HepG2 (cell line): ENCODE data around the gene BEST2. TPM values are rescaled to one million over a fixed set of nuclear protein-coding genes. Genes with fewer than 3 reads are reported as not detected.

Experiments used
- ARHGAP35 ChIP-seq: sonication (generic); formaldehyde crosslinking; IDR thresholded peaks from 2 replicates; pipeline ENCODE4 v1.9.0; 2022; ENCODE audit warnings: mild to moderate bottlenecking, inconsistent platforms, moderate library complexity, missing genetic modification reagents, borderline replicate concordance
- EEA1 ChIP-seq: sonication (generic); formaldehyde crosslinking; IDR thresholded peaks from 2 replicates; pipeline ENCODE4 v1.5.1; 2020; ENCODE audit warnings: mild to moderate bottlenecking, missing genetic modification reagents, borderline replicate concordance
- GZF1 ChIP-seq: sonication (generic); formaldehyde crosslinking; IDR thresholded peaks from 2 replicates; pipeline ENCODE4 v1.5.1; 2020; ENCODE audit warnings: mild to moderate bottlenecking, missing genetic modification reagents
- MIER3 ChIP-seq: IDR thresholded peaks from 2 replicates; pipeline ENCODE4 v1.6.1; 2016; ENCODE audit warnings: missing compliant biosample characterization, borderline replicate concordance
- NBN ChIP-seq: fragments of 450-650 bp; conservative IDR thresholded peaks from 2 replicates; pipeline ENCODE4 v1.6.1; 2017
- NFKB2 ChIP-seq: sonication (generic); formaldehyde crosslinking; IDR thresholded peaks from 2 replicates; pipeline ENCODE4 v1.4.0; 2020; ENCODE audit warnings: missing genetic modification reagents, borderline replicate concordance
- PHF21A ChIP-seq: sonication (generic); formaldehyde crosslinking; IDR thresholded peaks from 2 replicates; pipeline ENCODE4 v1.5.0; 2020; ENCODE audit warnings: mild to moderate bottlenecking, missing genetic modification reagents
- RBFOX2 ChIP-seq: fragments of 200-400 bp; formaldehyde crosslinking; IDR thresholded peaks from 2 replicates; pipeline ENCODE4 v1.6.1; 2017; ENCODE audit warnings: low read depth, mild to moderate bottlenecking, low read length
- SIN3A ChIP-seq: IDR thresholded peaks from 2 replicates; pipeline ENCODE4 v1.6.1; 2011; ENCODE audit warnings: low read depth, mild to moderate bottlenecking, control low read depth, low read length, borderline replicate concordance
- ZFP36L2 ChIP-seq: sonication (generic); formaldehyde crosslinking; IDR thresholded peaks from 2 replicates; pipeline ENCODE4 v1.4.0; 2020; ENCODE audit warnings: missing genetic modification reagents
- ZKSCAN5 ChIP-seq: sonication (generic); formaldehyde crosslinking; IDR thresholded peaks from 2 replicates; pipeline ENCODE4 v1.5.1; 2020; ENCODE audit warnings: mild to moderate bottlenecking, missing genetic modification reagents
- ZMYM3 ChIP-seq: sonication (generic); formaldehyde crosslinking; IDR thresholded peaks from 2 replicates; pipeline ENCODE4 v1.5.1; 2020; ENCODE audit warnings: mild to moderate bottlenecking, missing genetic modification reagents
- ZNF121 ChIP-seq: sonication (generic); formaldehyde crosslinking; IDR thresholded peaks from 2 replicates; pipeline ENCODE4 v1.5.0; 2020; ENCODE audit warnings: mild to moderate bottlenecking, missing genetic modification reagents
- ZNF44 ChIP-seq: sonication (generic); formaldehyde crosslinking; IDR thresholded peaks from 2 replicates; pipeline ENCODE4 v1.5.1; 2020; ENCODE audit warnings: mild to moderate bottlenecking, missing genetic modification reagents
- ZNF546 ChIP-seq: sonication (generic); formaldehyde crosslinking; conservative IDR thresholded peaks from 2 replicates; pipeline ENCODE4 v1.8.1; 2023; ENCODE audit warnings: mild to moderate bottlenecking, missing genetic modification reagents
- ZNF589 ChIP-seq: sonication (generic); formaldehyde crosslinking; conservative IDR thresholded peaks from 2 replicates; pipeline ENCODE4 v1.8.0; 2022; ENCODE audit warnings: mild to moderate bottlenecking, moderate library complexity, missing genetic modification reagents
- ZNF816 ChIP-seq: sonication (generic); formaldehyde crosslinking; IDR thresholded peaks from 2 replicates; pipeline ENCODE4 v1.8.0; 2022; ENCODE audit warnings: missing genetic modification reagents, mild to moderate bottlenecking, borderline replicate concordance
- polyA plus RNA-seq, 8 experiments: library from polyadenylated mRNA; depleted of rRNA in 3 of 8; stranded (reverse) in 7 of 8; unstranded in 1 of 8; fragments of >200 nt; fragmentation: Illumina TruSeq in 4 of 8; extraction: Trizol in 4 of 8; gene quantifications; 2 replicates each; pipeline versions ENCODE4 v1.2.1 to v1.2.3, GENCODE V29; 2011 to 2016; ENCODE audit warnings: low read depth in 4 of 8, missing spikeins in 1 of 8, mixed read lengths in 1 of 8; ENCODE audit not compliant: insufficient read depth in 1 of 8
- total RNA-seq, 5 experiments: library from RNA; depleted of rRNA; stranded (reverse); fragments of >200 nt; fragmentation: Illumina TruSeq; extraction: Trizol; gene quantifications; 2 replicates each; pipeline ENCODE4 v1.2.3, GENCODE V29; 2016; ENCODE audit warnings: low read depth in 1 of 5
- TF ChIP-seq, protein P1 (sequence below): sonication (generic); formaldehyde crosslinking; IDR thresholded peaks from 2 replicates; pipeline ENCODE4 v1.4.0; 2020; ENCODE audit warnings: missing genetic modification reagents
- TF ChIP-seq, protein P2 (sequence below): sonication (generic); formaldehyde crosslinking; IDR thresholded peaks from 2 replicates; pipeline ENCODE4 v1.4.0; 2020; ENCODE audit warnings: missing genetic modification reagents
- TF ChIP-seq, protein P3 (sequence below): sonication (generic); formaldehyde crosslinking; IDR thresholded peaks from 2 replicates; pipeline ENCODE4 v1.5.0; 2020; ENCODE audit warnings: mild to moderate bottlenecking, missing genetic modification reagents, borderline replicate concordance
- TF ChIP-seq, protein P4 (sequence below): IDR thresholded peaks from 2 replicates; pipeline ENCODE4 v1.6.1; 2018; ENCODE audit warnings: missing genetic modification reagents, mild to moderate bottlenecking, missing compliant biosample characterization

Gene BEST2
- total and polyA plus RNA-seq, 2 of the 13 experiments (the other 11 are each of a cell fraction or from before 2014, with no cell fraction given) = not detected

DNA sequence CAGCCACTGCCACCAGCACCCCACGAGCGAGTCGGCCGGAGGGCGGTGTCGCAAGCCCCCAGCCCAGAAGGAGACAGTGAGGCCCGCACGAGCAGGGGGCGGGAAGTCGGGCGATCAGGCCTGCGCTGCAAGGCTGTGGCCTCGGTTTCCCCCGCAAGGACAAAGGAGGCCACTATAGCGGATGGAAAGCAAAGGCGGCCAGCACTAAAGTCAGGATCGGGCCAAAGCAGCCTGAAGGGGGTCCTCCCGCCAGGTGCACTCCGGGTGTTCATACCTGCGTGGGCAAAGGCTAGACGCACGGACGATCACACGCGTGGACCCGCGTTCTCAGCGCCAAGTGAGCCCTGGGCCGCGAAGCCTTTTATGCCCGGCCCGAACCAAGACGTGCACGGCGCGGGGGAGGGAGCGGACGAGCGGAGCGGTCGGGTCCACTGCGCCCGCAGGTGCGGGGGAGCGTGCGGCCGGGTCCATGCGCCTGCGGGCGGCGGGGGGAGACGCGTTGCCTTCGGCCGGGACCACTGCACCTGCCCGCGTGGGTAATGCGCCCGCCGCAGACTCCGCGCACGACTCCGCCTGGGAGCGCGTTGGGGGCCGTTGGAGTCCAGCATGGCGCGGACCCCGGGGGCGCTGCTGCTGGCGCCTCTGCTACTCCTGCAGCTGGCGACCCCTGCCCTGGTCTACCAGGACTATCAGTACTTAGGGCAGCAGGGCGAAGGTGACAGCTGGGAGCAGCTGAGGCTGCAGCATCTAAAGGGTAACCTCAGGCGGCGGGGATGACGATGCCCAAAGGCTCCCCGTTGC is 50.1 kb downstream of the BEST2 start, which contains the start of the genes PRDX2 and THSD8 (continued):
- TF ChIP-seq ZNF816 = peak; percentile 84
- peak; percentile 21; the same call in 1 of the 2 replicates for TF ChIP-seq PHF21A (CRISPR knock-in tag)
- TF ChIP-seq EEA1 = 0 out of 2 replicates have a peak, but pooled peaks have one; percentile 86
- peak; percentile 65; the same call in 1 of the 2 replicates for TF ChIP-seq GZF1 (CRISPR knock-in tag)
- no peak; the same call in 1 of the 2 replicates for TF ChIP-seq ZNF546 (CRISPR knock-in tag)
- TF ChIP-seq RBFOX2 = peak; percentile 98
- 0 out of 2 replicates have a peak, but pooled peaks have one; percentile 21 for TF ChIP-seq ZNF589 (CRISPR knock-in tag)
- TF ChIP-seq ZFP36L2 (CRISPR knock-in tag) = no peak; the same call in 1 of the 2 replicates
- peak; percentile 60; the same call in 1 of the 2 replicates for TF ChIP-seq ZNF44 (CRISPR knock-in tag)
- 0 out of 2 replicates have a peak, but pooled peaks have one; percentile 32 for TF ChIP-seq ZKSCAN5 (CRISPR knock-in tag)
- no peak; the same call in 1 of the 2 replicates for TF ChIP-seq MIER3 (CRISPR knock-in tag)
- TF ChIP-seq ZNF121 (CRISPR knock-in tag) = peak; percentile 77
- TF ChIP-seq SIN3A = peak; percentile 59; the same call in 1 of the 2 replicates
- TF ChIP-seq, protein P1, sequence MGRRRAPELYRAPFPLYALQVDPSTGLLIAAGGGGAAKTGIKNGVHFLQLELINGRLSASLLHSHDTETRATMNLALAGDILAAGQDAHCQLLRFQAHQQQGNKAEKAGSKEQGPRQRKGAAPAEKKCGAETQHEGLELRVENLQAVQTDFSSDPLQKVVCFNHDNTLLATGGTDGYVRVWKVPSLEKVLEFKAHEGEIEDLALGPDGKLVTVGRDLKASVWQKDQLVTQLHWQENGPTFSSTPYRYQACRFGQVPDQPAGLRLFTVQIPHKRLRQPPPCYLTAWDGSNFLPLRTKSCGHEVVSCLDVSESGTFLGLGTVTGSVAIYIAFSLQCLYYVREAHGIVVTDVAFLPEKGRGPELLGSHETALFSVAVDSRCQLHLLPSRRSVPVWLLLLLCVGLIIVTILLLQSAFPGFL = no peak
- TF ChIP-seq, protein P2, sequence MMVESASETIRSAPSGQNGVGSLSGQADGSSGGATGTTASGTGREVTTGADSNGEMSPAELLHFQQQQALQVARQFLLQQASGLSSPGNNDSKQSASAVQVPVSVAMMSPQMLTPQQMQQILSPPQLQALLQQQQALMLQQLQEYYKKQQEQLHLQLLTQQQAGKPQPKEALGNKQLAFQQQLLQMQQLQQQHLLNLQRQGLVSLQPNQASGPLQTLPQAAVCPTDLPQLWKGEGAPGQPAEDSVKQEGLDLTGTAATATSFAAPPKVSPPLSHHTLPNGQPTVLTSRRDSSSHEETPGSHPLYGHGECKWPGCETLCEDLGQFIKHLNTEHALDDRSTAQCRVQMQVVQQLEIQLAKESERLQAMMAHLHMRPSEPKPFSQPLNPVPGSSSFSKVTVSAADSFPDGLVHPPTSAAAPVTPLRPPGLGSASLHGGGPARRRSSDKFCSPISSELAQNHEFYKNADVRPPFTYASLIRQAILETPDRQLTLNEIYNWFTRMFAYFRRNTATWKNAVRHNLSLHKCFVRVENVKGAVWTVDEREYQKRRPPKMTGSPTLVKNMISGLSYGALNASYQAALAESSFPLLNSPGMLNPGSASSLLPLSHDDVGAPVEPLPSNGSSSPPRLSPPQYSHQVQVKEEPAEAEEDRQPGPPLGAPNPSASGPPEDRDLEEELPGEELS (CRISPR knock-in tag) = peak; percentile 52
- TF ChIP-seq NFKB2 (CRISPR knock-in tag) = peak; percentile 74; the same call in 1 of the 2 replicates
- TF ChIP-seq, protein P3, sequence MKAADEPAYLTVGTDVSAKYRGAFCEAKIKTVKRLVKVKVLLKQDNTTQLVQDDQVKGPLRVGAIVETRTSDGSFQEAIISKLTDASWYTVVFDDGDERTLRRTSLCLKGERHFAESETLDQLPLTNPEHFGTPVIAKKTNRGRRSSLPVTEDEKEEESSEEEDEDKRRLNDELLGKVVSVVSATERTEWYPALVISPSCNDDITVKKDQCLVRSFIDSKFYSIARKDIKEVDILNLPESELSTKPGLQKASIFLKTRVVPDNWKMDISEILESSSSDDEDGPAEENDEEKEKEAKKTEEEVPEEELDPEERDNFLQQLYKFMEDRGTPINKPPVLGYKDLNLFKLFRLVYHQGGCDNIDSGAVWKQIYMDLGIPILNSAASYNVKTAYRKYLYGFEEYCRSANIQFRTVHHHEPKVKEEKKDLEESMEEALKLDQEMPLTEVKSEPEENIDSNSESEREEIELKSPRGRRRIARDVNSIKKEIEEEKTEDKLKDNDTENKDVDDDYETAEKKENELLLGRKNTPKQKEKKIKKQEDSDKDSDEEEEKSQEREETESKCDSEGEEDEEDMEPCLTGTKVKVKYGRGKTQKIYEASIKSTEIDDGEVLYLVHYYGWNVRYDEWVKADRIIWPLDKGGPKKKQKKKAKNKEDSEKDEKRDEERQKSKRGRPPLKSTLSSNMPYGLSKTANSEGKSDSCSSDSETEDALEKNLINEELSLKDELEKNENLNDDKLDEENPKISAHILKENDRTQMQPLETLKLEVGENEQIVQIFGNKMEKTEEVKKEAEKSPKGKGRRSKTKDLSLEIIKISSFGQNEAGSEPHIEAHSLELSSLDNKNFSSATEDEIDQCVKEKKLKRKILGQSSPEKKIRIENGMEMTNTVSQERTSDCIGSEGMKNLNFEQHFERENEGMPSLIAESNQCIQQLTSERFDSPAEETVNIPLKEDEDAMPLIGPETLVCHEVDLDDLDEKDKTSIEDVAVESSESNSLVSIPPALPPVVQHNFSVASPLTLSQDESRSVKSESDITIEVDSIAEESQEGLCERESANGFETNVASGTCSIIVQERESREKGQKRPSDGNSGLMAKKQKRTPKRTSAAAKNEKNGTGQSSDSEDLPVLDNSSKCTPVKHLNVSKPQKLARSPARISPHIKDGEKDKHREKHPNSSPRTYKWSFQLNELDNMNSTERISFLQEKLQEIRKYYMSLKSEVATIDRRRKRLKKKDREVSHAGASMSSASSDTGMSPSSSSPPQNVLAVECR (CRISPR knock-in tag) = peak; percentile 94
- no peak for TF ChIP-seq NBN
- TF ChIP-seq, protein P4, sequence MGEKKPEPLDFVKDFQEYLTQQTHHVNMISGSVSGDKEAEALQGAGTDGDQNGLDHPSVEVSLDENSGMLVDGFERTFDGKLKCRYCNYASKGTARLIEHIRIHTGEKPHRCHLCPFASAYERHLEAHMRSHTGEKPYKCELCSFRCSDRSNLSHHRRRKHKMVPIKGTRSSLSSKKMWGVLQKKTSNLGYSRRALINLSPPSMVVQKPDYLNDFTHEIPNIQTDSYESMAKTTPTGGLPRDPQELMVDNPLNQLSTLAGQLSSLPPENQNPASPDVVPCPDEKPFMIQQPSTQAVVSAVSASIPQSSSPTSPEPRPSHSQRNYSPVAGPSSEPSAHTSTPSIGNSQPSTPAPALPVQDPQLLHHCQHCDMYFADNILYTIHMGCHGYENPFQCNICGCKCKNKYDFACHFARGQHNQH (CRISPR knock-in tag) = peak; percentile 81
- peak; percentile 49; the same call in 1 of the 2 replicates for TF ChIP-seq ZMYM3 (CRISPR knock-in tag)
- 0 out of 2 replicates have a peak, but pooled peaks have one; percentile 28 for TF ChIP-seq ARHGAP35 (CRISPR knock-in tag)
